SK-N-SH treated with all-trans-retinoic acid at 6 μM for 48 hours (cell line): Measurements from ENCODE around the gene ATP5F1E.

ENCODE experiments used
- ATAC-seq: fragments of 200-7000 bp; cut with Tn5 transposase; 3 replicates; pipeline ENCODE4 v1.9.1; 2020; ENCODE audit warnings: mild to moderate bottlenecking, moderate library complexity
- BACH2 ChIP-seq: fragments of 250-450 bp; sonication (Bioruptor Pico); IDR thresholded peaks from 2 replicates; pipeline ENCODE4 v1.9.0; 2021; ENCODE audit warnings: mild to moderate bottlenecking, borderline replicate concordance
- CSDC2 ChIP-seq: fragments of 250-450 bp; sonication (Bioruptor Pico); IDR thresholded peaks from 2 replicates; pipeline ENCODE4 v1.5.0; 2020; ENCODE audit warnings: mild to moderate bottlenecking, moderate library complexity
- ESRRG ChIP-seq: fragments of 250-450 bp; sonication (Bioruptor Pico); IDR thresholded peaks from 2 replicates; pipeline ENCODE4 v1.6.1; 2021; ENCODE audit warnings: mild to moderate bottlenecking
- GLIS3 ChIP-seq: fragments of 250-450 bp; sonication (Bioruptor Pico); IDR thresholded peaks from 2 replicates; pipeline ENCODE4 v1.5.0; 2020; ENCODE audit warnings: mild to moderate bottlenecking, moderate library complexity
- ISL1 ChIP-seq: fragments of 250-450 bp; sonication (Bioruptor Pico); IDR thresholded peaks from 2 replicates; pipeline ENCODE4 v2.1.2; 2022; ENCODE audit warnings: mild to moderate bottlenecking, moderate library complexity
- OSR1 ChIP-seq: fragments of 250-450 bp; sonication (Bioruptor Pico); IDR thresholded peaks from 2 replicates; pipeline ENCODE4 v1.8.0; 2022; ENCODE audit warnings: moderate library complexity, mild to moderate bottlenecking, inconsistent platforms
- PPARA ChIP-seq: fragments of 250-450 bp; sonication (Bioruptor Pico); IDR thresholded peaks from 2 replicates; pipeline ENCODE4 v1.5.0; 2020; ENCODE audit warnings: mild to moderate bottlenecking, borderline replicate concordance
- RARB ChIP-seq: fragments of 250-450 bp; sonication (Bioruptor Pico); IDR thresholded peaks from 2 replicates; pipeline ENCODE4 v1.8.0; 2021; ENCODE audit warnings: mild to moderate bottlenecking, moderate library complexity
- SNAI2 ChIP-seq: fragments of 250-450 bp; sonication (Bioruptor Pico); IDR thresholded peaks from 2 replicates; pipeline ENCODE4 v1.5.0; 2020; ENCODE audit warnings: mild to moderate bottlenecking, moderate library complexity
- TCF4 ChIP-seq: fragments of 250-450 bp; sonication (Bioruptor Pico); IDR thresholded peaks from 2 replicates; pipeline ENCODE4 v1.8.0; 2021; ENCODE audit warnings: mild to moderate bottlenecking, moderate library complexity, borderline replicate concordance
- TOX ChIP-seq: fragments of 250-450 bp; sonication (Bioruptor Pico); IDR thresholded peaks from 2 replicates; pipeline ENCODE4 v1.8.0; 2021; ENCODE audit warnings: mild to moderate bottlenecking, moderate library complexity, borderline replicate concordance
- ZC3H10 ChIP-seq: fragments of 250-450 bp; sonication (Bioruptor Pico); IDR thresholded peaks from 2 replicates; pipeline ENCODE4 v1.5.1; 2021; ENCODE audit warnings: mild to moderate bottlenecking, moderate library complexity
- ZFP3 ChIP-seq: fragments of 250-450 bp; sonication (Bioruptor Pico); IDR thresholded peaks from 2 replicates; pipeline ENCODE4 v1.5.0; 2020; ENCODE audit warnings: mild to moderate bottlenecking, moderate library complexity
- ZNF565 ChIP-seq: fragments of 450-650 bp; formaldehyde crosslinking; conservative IDR thresholded peaks from 2 replicates; pipeline ENCODE4 v1.5.0; 2020; ENCODE audit warnings: low read depth, mild to moderate bottlenecking, moderate library complexity
- ZNF70 ChIP-seq: fragments of 450-650 bp; formaldehyde crosslinking; IDR thresholded peaks from 2 replicates; pipeline ENCODE4 v1.5.0; 2020; ENCODE audit warnings: mild to moderate bottlenecking, moderate library complexity
- TF ChIP-seq, protein P1 (sequence below): fragments of 250-450 bp; sonication (Bioruptor Pico); IDR thresholded peaks from 2 replicates; pipeline ENCODE4 v1.5.1; 2021; ENCODE audit warnings: mild to moderate bottlenecking, moderate library complexity
- TF ChIP-seq, protein P2 (sequence below): fragments of 250-450 bp; sonication (Bioruptor Pico); IDR thresholded peaks from 2 replicates; pipeline ENCODE4 v1.8.0; 2020; ENCODE audit warnings: mild to moderate bottlenecking, moderate library complexity, borderline replicate concordance
- TF ChIP-seq, protein P3 (sequence below): fragments of 250-450 bp; sonication (Bioruptor Pico); IDR thresholded peaks from 2 replicates; pipeline ENCODE4 v1.5.1; 2020; ENCODE audit warnings: low read depth, mild to moderate bottlenecking, moderate library complexity
- TF ChIP-seq, protein P4 (sequence below): fragments of 250-450 bp; sonication (Bioruptor Pico); IDR thresholded peaks from 2 replicates; pipeline ENCODE4 v1.5.0; 2020; ENCODE audit warnings: mild to moderate bottlenecking, moderate library complexity
- TF ChIP-seq, protein P5 (sequence below): fragments of 250-450 bp; sonication (Bioruptor Pico); IDR thresholded peaks from 2 replicates; pipeline ENCODE4 v1.8.0; 2021; ENCODE audit warnings: low read depth, mild to moderate bottlenecking, moderate library complexity, borderline replicate concordance

The ATP5F1E gene

DNA sequence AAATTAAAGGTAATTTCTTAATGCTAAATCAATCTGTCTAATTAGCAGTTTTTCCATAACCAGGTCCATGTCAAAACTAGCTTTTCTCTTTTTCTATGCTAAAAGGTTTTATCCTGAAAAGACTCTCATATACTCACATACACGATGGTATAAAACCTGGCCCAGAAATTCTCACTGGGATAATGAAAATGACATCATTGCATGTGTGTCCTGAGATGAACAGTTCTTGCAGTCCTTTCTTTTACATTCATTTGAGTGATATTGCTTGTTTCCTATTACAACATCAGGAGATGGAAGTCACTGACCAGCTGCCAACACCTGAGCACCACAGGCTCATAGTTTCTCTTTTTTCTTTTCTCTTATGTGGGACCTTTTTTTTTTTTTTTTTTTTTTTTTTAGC, 18.3 kb upstream of the ATP5F1E start:
- ATAC-seq, result no peak
- TF ChIP-seq CSDC2 (CRISPR knock-in tag) (no peak), TCF4 (CRISPR knock-in tag) (no peak), ZC3H10 (CRISPR knock-in tag) (no peak), ZNF70 (CRISPR knock-in tag) (no peak), GLIS3 (no peak)
- TF ChIP-seq, protein P1, sequence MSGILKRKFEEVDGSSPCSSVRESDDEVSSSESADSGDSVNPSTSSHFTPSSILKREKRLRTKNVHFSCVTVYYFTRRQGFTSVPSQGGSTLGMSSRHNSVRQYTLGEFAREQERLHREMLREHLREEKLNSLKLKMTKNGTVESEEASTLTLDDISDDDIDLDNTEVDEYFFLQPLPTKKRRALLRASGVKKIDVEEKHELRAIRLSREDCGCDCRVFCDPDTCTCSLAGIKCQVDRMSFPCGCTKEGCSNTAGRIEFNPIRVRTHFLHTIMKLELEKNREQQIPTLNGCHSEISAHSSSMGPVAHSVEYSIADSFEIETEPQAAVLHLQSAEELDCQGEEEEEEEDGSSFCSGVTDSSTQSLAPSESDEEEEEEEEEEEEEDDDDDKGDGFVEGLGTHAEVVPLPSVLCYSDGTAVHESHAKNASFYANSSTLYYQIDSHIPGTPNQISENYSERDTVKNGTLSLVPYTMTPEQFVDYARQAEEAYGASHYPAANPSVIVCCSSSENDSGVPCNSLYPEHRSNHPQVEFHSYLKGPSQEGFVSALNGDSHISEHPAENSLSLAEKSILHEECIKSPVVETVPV (CRISPR knock-in tag), result no peak
- TF ChIP-seq, all 23 proteins: peak for 0

DNA sequence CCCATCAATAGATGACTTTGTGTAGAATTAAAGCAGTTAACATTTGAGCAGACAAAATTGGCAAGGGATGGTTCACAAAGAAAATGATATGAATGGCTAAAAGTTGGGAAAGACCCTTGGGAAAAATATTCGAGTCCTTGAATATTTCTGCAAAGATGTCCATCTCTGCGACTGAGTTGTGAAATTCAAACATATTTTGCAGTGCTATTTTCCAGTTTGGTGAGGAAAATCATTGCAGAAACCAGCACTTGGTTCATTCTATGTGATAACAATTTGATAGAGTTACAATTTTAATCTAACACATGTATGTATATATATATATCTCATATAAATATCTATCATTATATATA, 16.5 kb upstream of the ATP5F1E start:
- TF ChIP-seq TOX (CRISPR knock-in tag) (no peak), ESRRG (no peak)
- TF ChIP-seq, protein P2, sequence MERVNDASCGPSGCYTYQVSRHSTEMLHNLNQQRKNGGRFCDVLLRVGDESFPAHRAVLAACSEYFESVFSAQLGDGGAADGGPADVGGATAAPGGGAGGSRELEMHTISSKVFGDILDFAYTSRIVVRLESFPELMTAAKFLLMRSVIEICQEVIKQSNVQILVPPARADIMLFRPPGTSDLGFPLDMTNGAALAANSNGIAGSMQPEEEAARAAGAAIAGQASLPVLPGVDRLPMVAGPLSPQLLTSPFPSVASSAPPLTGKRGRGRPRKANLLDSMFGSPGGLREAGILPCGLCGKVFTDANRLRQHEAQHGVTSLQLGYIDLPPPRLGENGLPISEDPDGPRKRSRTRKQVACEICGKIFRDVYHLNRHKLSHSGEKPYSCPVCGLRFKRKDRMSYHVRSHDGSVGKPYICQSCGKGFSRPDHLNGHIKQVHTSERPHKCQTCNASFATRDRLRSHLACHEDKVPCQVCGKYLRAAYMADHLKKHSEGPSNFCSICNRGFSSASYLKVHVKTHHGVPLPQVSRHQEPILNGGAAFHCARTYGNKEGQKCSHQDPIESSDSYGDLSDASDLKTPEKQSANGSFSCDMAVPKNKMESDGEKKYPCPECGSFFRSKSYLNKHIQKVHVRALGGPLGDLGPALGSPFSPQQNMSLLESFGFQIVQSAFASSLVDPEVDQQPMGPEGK (CRISPR knock-in tag), result no peak
- no peak for ATAC-seq

DNA sequence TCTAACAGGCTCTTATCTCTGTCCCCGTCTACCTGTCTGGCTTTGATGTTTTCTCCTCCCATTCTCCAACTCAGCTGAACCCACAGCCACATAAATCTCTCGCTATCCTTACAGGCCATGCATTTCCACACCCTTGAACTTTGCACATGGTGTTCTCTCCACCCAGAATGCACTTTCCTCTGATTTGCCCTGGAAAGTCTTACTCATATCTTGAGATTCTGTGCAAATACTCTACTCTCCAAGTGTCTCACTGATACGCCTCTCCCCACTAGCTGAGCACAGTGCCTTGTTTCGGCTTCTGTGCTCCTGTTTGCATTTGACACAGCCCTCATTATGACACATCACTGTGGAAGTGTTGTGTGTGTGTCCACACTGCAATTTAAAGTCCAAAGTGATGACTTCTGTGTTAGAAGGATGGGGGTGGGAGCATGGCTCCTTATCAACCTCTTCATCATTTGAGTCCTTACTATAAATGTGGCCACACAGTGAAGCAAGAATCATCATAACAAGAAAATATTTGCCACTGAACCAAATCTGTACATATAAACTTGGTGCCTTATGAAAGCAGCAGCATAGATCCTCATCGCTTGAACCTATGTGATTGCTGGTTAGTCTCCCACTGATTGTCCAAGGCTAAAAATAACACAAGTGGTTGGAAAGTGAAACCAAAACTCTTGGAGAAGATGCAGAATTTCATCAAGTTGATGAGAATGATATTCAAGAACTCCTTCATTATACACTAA, 16.0 kb upstream of the ATP5F1E start:
- ATAC-seq, result no peak
- TF ChIP-seq, protein P3, sequence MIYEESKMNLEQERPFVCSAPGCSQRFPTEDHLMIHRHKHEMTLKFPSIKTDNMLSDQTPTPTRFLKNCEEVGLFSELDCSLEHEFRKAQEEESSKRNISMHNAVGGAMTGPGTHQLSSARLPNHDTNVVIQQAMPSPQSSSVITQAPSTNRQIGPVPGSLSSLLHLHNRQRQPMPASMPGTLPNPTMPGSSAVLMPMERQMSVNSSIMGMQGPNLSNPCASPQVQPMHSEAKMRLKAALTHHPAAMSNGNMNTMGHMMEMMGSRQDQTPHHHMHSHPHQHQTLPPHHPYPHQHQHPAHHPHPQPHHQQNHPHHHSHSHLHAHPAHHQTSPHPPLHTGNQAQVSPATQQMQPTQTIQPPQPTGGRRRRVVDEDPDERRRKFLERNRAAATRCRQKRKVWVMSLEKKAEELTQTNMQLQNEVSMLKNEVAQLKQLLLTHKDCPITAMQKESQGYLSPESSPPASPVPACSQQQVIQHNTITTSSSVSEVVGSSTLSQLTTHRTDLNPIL (CRISPR knock-in tag), result no peak
- TF ChIP-seq PPARA (CRISPR knock-in tag) (no peak), ESRRG (no peak), BACH2 (CRISPR knock-in tag) (no peak), ZNF70 (CRISPR knock-in tag) (no peak), TOX (CRISPR knock-in tag) (no peak), CSDC2 (CRISPR knock-in tag) (no peak), RARB (CRISPR knock-in tag) (no peak), SNAI2 (CRISPR knock-in tag) (no peak), GLIS3 (no peak), ISL1 (CRISPR knock-in tag) (no peak)
- TF ChIP-seq, protein P4, sequence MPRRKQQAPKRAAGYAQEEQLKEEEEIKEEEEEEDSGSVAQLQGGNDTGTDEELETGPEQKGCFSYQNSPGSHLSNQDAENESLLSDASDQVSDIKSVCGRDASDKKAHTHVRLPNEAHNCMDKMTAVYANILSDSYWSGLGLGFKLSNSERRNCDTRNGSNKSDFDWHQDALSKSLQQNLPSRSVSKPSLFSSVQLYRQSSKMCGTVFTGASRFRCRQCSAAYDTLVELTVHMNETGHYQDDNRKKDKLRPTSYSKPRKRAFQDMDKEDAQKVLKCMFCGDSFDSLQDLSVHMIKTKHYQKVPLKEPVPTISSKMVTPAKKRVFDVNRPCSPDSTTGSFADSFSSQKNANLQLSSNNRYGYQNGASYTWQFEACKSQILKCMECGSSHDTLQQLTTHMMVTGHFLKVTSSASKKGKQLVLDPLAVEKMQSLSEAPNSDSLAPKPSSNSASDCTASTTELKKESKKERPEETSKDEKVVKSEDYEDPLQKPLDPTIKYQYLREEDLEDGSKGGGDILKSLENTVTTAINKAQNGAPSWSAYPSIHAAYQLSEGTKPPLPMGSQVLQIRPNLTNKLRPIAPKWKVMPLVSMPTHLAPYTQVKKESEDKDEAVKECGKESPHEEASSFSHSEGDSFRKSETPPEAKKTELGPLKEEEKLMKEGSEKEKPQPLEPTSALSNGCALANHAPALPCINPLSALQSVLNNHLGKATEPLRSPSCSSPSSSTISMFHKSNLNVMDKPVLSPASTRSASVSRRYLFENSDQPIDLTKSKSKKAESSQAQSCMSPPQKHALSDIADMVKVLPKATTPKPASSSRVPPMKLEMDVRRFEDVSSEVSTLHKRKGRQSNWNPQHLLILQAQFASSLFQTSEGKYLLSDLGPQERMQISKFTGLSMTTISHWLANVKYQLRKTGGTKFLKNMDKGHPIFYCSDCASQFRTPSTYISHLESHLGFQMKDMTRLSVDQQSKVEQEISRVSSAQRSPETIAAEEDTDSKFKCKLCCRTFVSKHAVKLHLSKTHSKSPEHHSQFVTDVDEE (CRISPR knock-in tag), result no peak
- TF ChIP-seq, protein P5, sequence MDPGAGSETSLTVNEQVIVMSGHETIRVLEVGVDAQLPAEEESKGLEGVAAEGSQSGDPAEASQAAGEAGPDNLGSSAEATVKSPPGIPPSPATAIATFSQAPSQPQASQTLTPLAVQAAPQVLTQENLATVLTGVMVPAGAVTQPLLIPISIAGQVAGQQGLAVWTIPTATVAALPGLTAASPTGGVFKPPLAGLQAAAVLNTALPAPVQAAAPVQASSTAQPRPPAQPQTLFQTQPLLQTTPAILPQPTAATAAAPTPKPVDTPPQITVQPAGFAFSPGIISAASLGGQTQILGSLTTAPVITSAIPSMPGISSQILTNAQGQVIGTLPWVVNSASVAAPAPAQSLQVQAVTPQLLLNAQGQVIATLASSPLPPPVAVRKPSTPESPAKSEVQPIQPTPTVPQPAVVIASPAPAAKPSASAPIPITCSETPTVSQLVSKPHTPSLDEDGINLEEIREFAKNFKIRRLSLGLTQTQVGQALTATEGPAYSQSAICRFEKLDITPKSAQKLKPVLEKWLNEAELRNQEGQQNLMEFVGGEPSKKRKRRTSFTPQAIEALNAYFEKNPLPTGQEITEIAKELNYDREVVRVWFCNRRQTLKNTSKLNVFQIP (CRISPR knock-in tag), result no peak
- TF ChIP-seq, all 23 proteins: peak for 0

DNA sequence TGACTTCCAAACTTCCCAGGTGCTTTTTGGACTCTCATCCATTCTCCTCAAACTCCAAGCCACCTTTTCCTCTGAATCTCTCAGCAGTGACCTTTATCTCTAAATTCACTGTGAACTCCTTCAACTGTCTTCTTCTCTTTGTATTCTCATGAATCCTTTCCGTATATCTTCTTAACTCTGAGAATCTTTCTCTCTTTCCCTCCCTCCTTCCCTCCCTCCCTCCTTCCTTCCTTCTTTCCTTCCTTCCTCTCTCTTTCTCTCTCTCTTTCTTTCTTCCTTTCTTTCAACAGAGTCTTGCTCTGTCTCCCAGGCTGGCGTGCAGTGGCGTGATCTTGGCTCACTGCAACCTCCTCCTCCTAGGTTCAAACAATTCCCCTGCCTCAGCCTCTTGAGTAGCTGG, 14.7 kb upstream of the ATP5F1E start:
- TF ChIP-seq OSR1 (CRISPR knock-in tag) (no peak), ZNF565 (CRISPR knock-in tag) (no peak), TOX (CRISPR knock-in tag) (no peak), GLIS3 (no peak), SNAI2 (CRISPR knock-in tag) (no peak), RARB (CRISPR knock-in tag) (no peak), ZFP3 (CRISPR knock-in tag) (no peak), ZC3H10 (CRISPR knock-in tag) (no peak), TCF4 (CRISPR knock-in tag) (no peak), BACH2 (CRISPR knock-in tag) (no peak)
- TF ChIP-seq, protein P2 (CRISPR knock-in tag), result no peak
- TF ChIP-seq, protein P1 (CRISPR knock-in tag), result no peak
- TF ChIP-seq, protein P3 (CRISPR knock-in tag), result no peak
- TF ChIP-seq, all 23 proteins: peak for 0
- no peak for ATAC-seq
